NCI-H2171 treated with DMSO at 0.1 percent for 48 hours (cell line): Measurements from ENCODE around the gene HNF4A.

Experiments used
- DNase-seq: peaks from one replicate; lab custom pipeline; 2025; lab: John Stamatoyannopoulos, UW

Gene HNF4A

GRCh38 chr20:44426879-44427790, 71.6 kb downstream of the HNF4A start:
- no peak for DNase-seq

- no peak for DNase-seq
Observed at GRCh38 chr20:44427804-44428173, 72.3 kb downstream of the HNF4A start.

GRCh38 chr20:44428174-44429016, 72.9 kb downstream of the HNF4A start:
- DNase-seq, result no peak

GRCh38 chr20:44429017-44429339, 73.5 kb downstream of the HNF4A start:
- no peak for DNase-seq

GRCh38 chr20:44429419-44430269, 74.1 kb downstream of the HNF4A start:
- no peak for DNase-seq

GRCh38 chr20:44430270-44431065, 75.0 kb downstream of the HNF4A start:
- DNase-seq, result no peak

GRCh38 chr20:44431118-44431501, 75.6 kb downstream of the HNF4A start:
- no peak for DNase-seq

- DNase-seq, result no peak
Observed at GRCh38 chr20:44431502-44432234, 76.2 kb downstream of the HNF4A start.

- DNase-seq, result no peak
Observed at GRCh38 chr20:44432618-44433577, 77.4 kb downstream of the HNF4A start.

- DNase-seq, result no peak
Observed at GRCh38 chr20:44433751-44434538, 78.4 kb downstream of the HNF4A start.

- no peak for DNase-seq
Observed at GRCh38 chr20:44435630-44436335, 80.3 kb downstream of the HNF4A start.

- no peak for DNase-seq
Observed at GRCh38 chr20:44436393-44436792, 80.9 kb downstream of the HNF4A start.

- no peak for DNase-seq
Observed at GRCh38 chr20:44437497-44437896, 82.0 kb downstream of the HNF4A start.

GRCh38 chr20:44438782-44439181, 83.3 kb downstream of the HNF4A start:
- no peak for DNase-seq

GRCh38 chr20:44439318-44439717, 83.8 kb downstream of the HNF4A start:
- DNase-seq, result no peak

GRCh38 chr20:44442298-44443070, 87.0 kb downstream of the HNF4A start:
- DNase-seq, result no peak
